Measurements from ENCODE around the gene CCDC172. TPM values are rescaled to one million over a fixed set of nuclear protein-coding genes. Genes with fewer than 3 reads are reported as not detected.

The CCDC172 gene
- total RNA-seq, 1 donor from 2014 or later = not detected

DNA sequence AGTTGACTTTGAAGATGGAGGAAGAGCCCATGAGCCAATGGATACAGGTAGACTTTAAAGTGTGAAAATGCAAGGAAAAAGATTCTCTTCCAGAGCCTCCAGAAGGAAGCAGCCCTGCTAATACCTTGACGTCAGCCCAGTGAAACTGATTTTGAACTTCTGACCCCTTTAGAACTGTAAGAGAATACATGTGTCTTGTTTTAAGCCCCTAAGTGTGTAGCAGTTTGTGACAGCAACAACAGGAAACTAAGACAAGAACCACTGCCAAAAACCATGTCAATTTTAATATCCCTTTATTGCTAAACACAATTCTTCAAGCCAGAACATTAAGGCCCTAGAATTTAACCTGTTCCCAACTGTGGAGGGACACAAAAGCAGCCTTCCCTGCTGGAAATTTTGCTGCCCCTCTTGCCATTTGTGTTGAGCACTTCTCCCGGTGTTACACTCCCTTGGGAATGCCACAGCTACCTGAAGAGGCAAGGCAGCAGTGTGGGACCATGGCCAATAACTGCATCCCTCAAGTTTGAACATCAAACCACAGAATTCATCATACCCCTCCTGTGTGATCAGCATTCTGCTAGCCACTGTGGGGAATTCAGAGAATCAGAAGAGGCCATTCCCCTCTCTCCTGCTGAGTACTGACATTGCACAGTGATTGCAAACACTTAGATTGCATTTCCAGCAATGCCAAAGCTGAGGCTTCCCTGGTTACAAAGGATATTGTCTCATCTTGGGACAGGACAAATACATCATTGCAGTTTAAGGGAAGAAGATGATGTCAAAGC, 12.3 kb upstream of the CCDC172 start:
- no peaks in the 10 kb centered on the region for H3K36me3 Mint-ChIP-seq (ENCODE audit: low read depth)
- no peak overlapping the region for H3K27ac Mint-ChIP-seq (ENCODE audit: unreplicated experiment)
- TF ChIP-seq, protein P1, sequence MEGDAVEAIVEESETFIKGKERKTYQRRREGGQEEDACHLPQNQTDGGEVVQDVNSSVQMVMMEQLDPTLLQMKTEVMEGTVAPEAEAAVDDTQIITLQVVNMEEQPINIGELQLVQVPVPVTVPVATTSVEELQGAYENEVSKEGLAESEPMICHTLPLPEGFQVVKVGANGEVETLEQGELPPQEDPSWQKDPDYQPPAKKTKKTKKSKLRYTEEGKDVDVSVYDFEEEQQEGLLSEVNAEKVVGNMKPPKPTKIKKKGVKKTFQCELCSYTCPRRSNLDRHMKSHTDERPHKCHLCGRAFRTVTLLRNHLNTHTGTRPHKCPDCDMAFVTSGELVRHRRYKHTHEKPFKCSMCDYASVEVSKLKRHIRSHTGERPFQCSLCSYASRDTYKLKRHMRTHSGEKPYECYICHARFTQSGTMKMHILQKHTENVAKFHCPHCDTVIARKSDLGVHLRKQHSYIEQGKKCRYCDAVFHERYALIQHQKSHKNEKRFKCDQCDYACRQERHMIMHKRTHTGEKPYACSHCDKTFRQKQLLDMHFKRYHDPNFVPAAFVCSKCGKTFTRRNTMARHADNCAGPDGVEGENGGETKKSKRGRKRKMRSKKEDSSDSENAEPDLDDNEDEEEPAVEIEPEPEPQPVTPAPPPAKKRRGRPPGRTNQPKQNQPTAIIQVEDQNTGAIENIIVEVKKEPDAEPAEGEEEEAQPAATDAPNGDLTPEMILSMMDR (conservative IDR thresholded peaks at IDR 0.05) = no peak
- DNase-seq (ENCODE audit: low read depth, low spot score) = no peak
- no peaks in the 10 kb centered on the region for H3K9me3 Mint-ChIP-seq
- H3K4me3 Mint-ChIP-seq = no peak overlapping the region
- H3K27me3 Mint-ChIP-seq (ENCODE audit: low read depth) = no peaks in the 10 kb centered on the region
- H3K4me1 Mint-ChIP-seq = peaks cover 6% of the 10 kb centered on the region

DNA sequence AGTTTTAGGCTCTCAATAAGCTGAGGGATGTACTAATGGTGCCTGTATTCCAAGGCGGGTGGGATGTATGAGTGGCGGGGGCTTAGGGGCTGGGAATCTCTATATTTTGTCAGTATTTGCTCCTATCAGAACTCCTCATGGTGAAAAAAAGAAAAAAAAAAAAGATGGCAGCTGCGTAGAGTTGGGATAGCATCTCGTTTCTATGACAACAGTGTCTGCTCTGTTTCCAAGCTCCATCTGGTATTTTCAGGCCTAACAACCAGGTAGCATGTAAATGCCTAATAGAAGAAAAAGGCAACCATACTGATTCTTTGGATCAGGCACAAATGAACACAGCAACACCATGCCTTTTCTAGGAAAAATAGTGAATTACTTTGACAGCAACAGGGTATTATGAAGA, 11.7 kb upstream of the CCDC172 start:
- Mint-ChIP-seq H3K36me3 (ENCODE audit: low read depth) (no peaks in the 10 kb centered on the region), H3K27me3 (ENCODE audit: low read depth) (no peaks in the 10 kb centered on the region), H3K4me3 (no peak overlapping the region), H3K9me3 (no peaks in the 10 kb centered on the region), H3K27ac (ENCODE audit: unreplicated experiment) (no peak overlapping the region), H3K4me1 (peaks cover 6% of the 10 kb centered on the region)
- DNase-seq (ENCODE audit: low read depth, low spot score) = no peak
- TF ChIP-seq, protein P1 (conservative IDR thresholded peaks at IDR 0.05) = no peak

DNA sequence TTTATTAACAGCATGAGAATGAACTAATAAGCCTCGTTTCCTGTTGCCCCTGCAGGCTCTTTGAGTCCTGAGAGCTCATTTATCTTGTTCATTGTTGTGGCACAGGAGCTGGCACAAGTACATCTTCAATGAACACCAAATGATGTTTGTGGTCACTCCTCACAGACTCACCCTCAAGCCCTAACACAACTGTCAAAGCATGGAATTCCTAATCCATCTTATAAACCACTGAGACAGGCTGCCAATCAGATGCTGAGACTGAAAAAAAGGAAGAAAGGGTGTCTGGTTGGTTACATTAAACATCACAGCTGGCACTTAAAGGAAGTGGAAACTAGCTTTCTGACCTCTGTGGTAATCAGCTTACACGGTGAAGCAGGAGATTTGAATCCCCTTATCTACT, 7.7 kb upstream of the CCDC172 start:
- TF ChIP-seq, protein P1 (conservative IDR thresholded peaks at IDR 0.05) = no peak
- Mint-ChIP-seq H3K36me3 (ENCODE audit: low read depth) (no peaks in the 10 kb centered on the region), H3K27ac (ENCODE audit: unreplicated experiment) (no peak overlapping the region), H3K9me3 (no peaks in the 10 kb centered on the region), H3K4me1 (peaks cover 6% of the 10 kb centered on the region), H3K27me3 (ENCODE audit: low read depth) (no peaks in the 10 kb centered on the region), H3K4me3 (no peak overlapping the region)
- no peak for DNase-seq (ENCODE audit: low read depth, low spot score)

DNA sequence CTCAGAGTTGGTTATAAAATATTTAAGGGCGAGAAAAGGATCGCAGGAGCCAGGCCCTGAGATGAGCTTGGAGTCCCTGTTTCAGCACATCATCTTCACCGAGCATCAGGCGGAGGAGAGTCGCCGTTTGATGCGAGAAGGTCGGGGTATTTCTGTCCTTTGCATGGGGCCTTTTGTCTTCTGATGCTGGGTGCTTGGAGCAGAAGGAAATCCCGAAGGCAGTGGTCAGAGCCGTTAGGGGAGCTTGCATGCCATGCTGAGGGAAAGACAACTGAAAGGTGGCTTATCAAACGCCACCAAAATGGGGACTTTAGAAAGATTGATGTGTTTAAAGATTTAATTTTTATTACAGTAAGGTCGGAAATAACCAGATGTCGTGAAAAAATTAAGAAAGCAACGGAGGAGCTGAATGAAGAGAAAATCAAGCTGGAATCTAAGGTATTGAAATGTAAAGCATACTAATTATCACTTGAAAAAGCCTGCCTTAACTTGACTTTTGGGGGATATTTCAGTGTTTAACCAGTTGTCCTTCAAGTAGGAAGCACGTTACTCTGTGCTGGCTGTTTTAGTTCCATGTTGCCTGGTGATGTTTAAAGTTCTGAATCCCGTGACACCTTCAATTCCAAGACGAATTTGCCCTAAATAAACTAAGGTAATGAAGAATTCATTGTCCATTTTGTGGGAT, 845 bp downstream of the CCDC172 start:
- Mint-ChIP-seq H3K36me3 (ENCODE audit: low read depth) (no peaks in the 10 kb centered on the region), H3K4me1 (peaks cover 9% of the 10 kb centered on the region), H3K9me3 (no peaks in the 10 kb centered on the region), H3K4me3 (no peak overlapping the region), H3K27ac (ENCODE audit: unreplicated experiment) (no peak overlapping the region), H3K27me3 (ENCODE audit: low read depth) (peaks cover 5% of the 10 kb centered on the region)
- DNase-seq (ENCODE audit: low read depth, low spot score) = no peak
- TF ChIP-seq, protein P1 (conservative IDR thresholded peaks at IDR 0.05) = no peak

DNA sequence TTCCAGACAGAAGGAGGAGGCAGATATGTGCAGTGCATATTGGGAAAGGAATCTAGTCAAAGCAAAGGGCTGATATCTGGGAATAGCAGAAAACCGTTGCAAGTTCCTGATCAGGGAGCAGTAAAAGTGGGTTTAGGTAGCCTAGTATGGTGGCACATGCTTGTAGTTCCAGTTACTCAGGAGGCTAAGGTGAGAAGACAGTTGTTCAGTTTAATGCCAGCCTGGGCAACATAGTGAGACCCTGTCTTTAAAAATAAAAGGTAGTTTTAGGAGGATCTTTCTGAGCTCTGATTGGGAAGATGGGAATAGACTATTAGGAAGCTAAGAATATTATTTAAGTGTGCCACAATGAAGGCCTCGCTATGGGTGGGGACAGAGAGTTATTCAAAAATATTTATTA, 1.7 kb downstream of the CCDC172 start:
- Mint-ChIP-seq H3K27me3 (ENCODE audit: low read depth) (peaks cover 5% of the 10 kb centered on the region), H3K27ac (ENCODE audit: unreplicated experiment) (no peak overlapping the region), H3K9me3 (no peaks in the 10 kb centered on the region), H3K4me1 (peaks cover 9% of the 10 kb centered on the region), H3K36me3 (ENCODE audit: low read depth) (no peaks in the 10 kb centered on the region), H3K4me3 (no peak overlapping the region)
- TF ChIP-seq, protein P1 (conservative IDR thresholded peaks at IDR 0.05) = no peak
- no peak for DNase-seq (ENCODE audit: low read depth, low spot score)
